COLO668 (cell line): ENCODE results near the gene TIAM2.
"Not testable (repeated sequence)": the region's sequence is repeated elsewhere in the genome, so short reads cannot be mapped to it uniquely, and the experiment has no call there.

Experiments
- DNase-seq: peaks from one replicate; lab custom pipeline; 2025; ENCODE audit not compliant: unreplicated experiment; lab: John Stamatoyannopoulos, UW

The TIAM2 gene

GRCh38 chr6:155190677-155191076 is 195.6 kb downstream of the TIAM2 start:
- no peak for DNase-seq

DNA sequence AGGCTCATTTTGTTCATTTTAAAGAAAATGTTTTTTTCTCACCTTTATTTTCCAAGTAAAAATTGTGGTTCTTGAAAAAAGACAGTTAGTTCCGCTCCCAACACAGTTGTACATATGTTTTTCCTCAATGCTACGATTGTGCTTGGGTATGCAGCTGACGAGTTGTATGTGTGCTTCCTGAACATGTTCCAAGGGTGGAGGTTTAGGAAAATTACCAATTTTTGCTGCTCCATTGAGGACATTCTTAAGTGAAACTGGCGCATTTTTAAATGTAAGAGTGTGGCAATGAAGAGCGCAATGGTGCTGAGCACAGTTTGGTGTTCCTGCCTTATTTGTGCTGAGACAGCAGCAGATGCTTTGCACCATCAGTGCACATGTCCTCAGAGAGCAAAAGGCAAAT is 198.4 kb downstream of the TIAM2 start:
- no peak for DNase-seq

- no peak for DNase-seq
Observed at GRCh38 chr6:155194399-155194798, 199.3 kb downstream of the TIAM2 start.

- no peak for DNase-seq
Observed at GRCh38 chr6:155195903-155196302, 200.8 kb downstream of the TIAM2 start.

DNA sequence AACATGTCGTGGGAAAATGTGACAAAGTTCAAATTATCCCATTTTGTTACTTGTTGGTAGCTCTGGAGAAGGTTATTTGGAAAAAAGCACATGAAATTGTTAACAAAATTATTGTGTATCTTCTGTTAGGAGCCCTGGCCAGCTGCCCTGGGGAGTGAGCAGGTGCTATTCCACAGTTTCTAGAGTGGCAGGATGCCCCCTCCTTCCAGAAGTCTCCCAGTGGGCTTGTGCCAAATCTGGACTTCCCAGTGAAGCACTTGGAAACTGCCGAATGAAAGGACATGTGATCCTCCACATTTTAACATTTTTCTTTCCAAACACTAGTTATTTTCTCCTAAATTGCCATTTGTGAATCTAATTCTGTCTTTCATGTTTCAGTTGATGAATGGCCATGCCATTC is 201.8 kb downstream of the TIAM2 start:
- no peak for DNase-seq

- DNase-seq, result no peak
Observed at GRCh38 chr6:155197932-155198331, 202.8 kb downstream of the TIAM2 start.

DNA sequence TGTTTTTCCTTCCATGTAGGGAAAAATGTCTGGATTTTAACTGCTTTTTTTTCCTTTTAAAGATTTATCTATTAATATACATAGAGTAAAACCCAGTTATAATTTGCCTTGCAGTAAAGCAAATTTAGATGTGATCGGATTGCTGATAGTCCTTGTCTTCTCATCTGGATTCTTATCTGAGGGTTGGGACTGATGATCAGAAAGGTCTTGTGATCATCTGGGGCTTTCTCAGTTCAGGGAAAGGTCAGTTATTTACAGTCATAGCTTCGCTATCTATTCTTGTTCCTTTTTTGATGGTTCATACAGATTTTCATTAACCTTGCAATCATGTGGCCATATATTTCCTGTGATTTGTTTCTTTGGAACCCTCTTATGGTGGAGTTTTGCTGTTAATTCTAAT is 204.9 kb downstream of the TIAM2 start:
- no peak for DNase-seq

GRCh38 chr6:155201461-155202226 is 206.5 kb downstream of the TIAM2 start:
- DNase-seq, result no peak

- no peak for DNase-seq
Observed at GRCh38 chr6:155207223-155207622, 212.1 kb downstream of the TIAM2 start.

DNA sequence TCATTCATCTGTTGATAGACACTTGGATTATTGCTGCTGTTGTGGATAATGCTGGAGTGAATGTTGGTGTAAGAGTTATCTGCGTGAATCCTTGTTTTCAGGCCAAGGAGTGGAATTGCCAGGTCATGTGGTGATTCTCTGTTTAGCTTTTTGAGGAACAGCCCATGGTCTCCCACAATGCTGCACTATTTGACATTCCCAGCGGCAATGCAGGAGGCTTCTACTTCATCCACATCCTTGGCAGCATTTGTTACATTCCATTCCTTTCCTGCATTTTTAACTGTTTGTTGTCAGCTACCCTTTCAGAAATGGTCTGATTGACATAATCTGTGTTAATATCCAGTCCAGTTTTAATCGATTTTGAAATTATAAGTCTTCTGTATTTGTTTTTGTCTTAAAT is 217.0 kb downstream of the TIAM2 start:
- no peak for DNase-seq

DNA sequence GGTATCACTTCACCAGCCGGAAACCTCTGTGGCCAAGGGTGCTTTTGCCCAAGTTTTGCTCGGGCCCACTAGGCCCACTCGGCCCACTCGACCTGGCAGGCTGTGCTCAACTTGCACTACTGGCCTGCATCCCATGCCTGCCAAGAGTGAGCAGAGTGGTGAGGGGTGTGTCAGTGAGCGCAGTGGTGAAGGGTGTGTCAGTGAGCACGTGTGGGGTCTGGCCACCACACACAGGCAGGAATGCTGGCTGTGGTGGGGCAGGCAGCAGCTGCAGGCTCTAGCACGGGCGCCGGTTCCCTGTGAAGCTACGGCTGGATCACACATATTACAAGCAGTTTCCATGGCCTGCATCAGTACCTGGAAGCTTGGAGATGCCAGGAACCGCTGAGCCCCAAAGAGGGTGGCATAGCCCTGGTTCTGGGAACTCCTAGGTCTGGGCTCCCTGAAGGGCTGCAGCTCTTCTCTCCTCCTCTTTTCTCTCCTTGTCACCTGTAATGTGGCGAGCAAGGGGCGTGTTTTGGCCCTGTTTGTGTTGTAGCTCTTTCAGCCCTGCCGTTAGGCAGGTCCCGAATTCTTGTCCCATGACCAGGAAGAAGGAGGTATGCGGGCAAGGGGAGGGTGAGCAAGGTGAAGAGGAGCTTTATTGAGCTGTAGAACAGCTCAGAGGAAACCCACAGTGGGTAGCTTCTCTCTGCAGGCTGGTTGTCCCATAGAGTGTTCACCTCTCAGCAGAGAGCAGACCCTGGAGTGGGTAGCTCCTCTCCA is 217.7 kb downstream of the TIAM2 start:
- DNase-seq, result no peak

GRCh38 chr6:155213611-155214372 is 218.7 kb downstream of the TIAM2 start:
- DNase-seq, result no peak

DNA sequence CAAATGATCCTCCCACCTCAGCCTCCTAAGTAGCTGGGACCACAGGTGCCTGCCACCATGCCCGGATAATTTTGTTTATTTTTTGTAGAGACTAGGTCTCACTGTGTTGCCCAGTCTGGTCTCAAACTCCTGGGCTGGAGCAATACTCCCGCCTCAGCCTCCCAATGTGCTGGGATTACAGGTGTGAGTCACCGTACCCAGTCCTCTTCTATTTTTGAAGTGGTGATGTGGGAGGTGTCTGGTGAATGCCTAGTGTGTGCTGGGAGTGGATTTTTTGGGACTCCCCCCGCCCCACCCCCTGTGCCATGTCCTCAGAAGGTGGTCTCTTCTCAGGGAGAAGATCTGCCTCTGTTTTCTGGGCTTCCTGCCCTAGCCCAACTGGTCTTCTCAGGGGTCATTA is 220.8 kb downstream of the TIAM2 start:
- DNase-seq, result no peak

DNA sequence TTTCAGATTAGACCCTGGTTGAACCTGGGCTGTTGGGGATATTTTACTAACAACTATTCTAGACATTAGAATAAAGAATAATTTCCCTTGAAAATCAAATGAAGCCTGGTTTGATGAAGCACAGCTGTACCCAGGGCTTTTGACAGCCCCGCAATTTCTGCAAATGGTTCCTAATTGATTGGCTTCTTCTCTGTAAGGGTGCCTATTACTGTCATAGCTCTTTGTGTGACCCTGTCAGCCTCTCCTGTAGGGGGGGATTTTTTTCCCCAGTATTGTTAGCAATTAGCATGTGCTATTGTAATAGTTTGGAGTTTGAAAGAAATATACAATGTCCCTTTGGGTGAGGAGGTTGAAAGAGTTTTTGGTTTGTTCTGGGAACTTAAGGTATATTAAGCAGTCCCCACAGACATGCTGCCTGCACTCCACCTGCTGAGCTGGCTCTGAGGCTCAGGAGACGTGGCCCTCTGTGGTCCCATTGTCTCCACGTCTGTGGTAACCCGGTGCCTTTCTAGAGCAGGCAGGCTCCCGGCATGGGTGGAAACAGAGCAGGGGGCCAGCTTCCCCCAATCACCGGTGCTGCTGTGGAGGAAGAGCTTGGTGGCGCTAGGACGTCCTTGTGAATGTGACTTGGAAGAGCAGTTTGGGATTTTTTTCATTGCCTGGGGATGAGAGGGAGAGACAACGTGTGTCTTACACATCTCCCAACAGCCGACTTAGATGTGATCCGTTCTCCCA is 221.4 kb downstream of the TIAM2 start:
- DNase-seq, result no peak

GRCh38 chr6:155218711-155219110 is 223.6 kb downstream of the TIAM2 start:
- not testable (repeated sequence) for DNase-seq

GRCh38 chr6:155219299-155219698 is 224.2 kb downstream of the TIAM2 start:
- no peak for DNase-seq

DNA sequence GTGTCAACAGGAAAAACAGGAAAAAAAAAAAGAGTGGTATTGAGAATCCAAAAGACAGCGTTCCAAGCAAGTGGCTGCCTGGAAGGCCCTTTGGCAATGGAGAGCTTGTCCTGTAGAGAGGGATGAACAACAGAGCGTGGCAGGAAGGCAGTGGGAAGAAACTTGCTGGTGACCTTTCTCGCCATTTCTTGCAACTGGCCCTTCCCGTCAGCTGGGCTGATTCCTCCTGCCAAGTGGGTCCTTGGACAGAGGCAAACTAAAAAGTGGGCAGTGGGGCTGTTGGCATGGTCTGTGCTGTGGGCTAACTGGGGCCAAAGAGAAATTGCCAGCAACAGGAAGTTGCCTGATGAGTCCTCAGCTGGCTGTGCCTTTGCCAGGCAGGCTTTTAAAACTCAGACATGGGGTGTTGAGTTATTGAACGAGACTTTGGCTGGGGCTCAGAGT is 224.8 kb downstream of the TIAM2 start:
- DNase-seq, result no peak

DNA sequence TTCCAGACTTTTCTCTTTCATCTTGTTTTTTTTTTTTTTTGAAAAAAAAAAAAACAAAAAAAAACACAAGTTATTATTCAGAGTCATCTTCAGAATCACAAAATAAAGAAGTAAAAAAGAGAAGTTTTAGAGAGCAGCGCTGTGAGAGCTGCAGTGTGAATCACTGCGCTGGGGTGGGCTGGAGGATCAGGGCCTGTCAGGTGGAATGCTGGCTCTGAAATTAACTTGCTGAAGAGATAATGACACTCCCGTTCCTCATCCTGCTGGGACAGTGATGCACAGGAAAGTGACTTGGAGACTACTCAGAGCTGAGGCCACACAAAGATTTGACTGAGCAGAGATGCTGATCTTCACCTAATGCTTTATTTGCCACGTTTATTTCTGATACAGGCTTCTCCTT is 226.0 kb downstream of the TIAM2 start:
- DNase-seq, result no peak

- DNase-seq, result no peak
Observed at GRCh38 chr6:155222506-155222905, 227.4 kb downstream of the TIAM2 start.

- DNase-seq, result no peak
Observed at GRCh38 chr6:155223646-155224451, 228.7 kb downstream of the TIAM2 start.
